ENCODE measurements around the gene APOBEC3H. TPM values are rescaled to one million over a fixed set of nuclear protein-coding genes. Genes with fewer than 3 reads are reported as not detected.
"Not testable (repeated sequence)": the region's sequence is repeated elsewhere in the genome, so short reads cannot be mapped to it uniquely, and the experiment has no call there.

APOBEC3H gene
- under 1 TPM in 1 of 3 donors, not detected in 2; 0.31 TPM for polyA plus RNA-seq (ENCODE audit: insufficient read length in 3 of 3)

GRCh38 chr22:39097098-39098020 lies at the start of gene APOBEC3H:
TSS of gene APOBEC3H (plus strand) at chr22:39097244. CDS start at chr22:39100279, 3,035 bp downstream.
- DNase-seq (ENCODE audit: low read depth in 3 of 3, low spot score in 2 of 3): no peak

GRCh38 chr22:39049486-39049885 lies 47.6 kb upstream of the APOBEC3H start:
- not testable (repeated sequence) for DNase-seq (ENCODE audit: low read depth in 3 of 3, low spot score in 2 of 3)

GRCh38 chr22:39051844-39052495 lies 45.1 kb upstream of the APOBEC3H start:
- not testable (repeated sequence) for DNase-seq (ENCODE audit: low read depth in 3 of 3, low spot score in 2 of 3)

GRCh38 chr22:39055658-39056057 lies 41.4 kb upstream of the APOBEC3H start:
- no peak for DNase-seq (ENCODE audit: low read depth in 3 of 3, low spot score in 2 of 3)

GRCh38 chr22:39061290-39061689 lies 35.8 kb upstream of the APOBEC3H start:
- not testable (repeated sequence) for DNase-seq (ENCODE audit: low read depth in 3 of 3, low spot score in 2 of 3)

- DNase-seq (ENCODE audit: low read depth in 3 of 3, low spot score in 2 of 3): not testable (repeated sequence)
Observed at GRCh38 chr22:39061951-39062350, 35.1 kb upstream of the APOBEC3H start.

- DNase-seq (ENCODE audit: low read depth in 3 of 3, low spot score in 2 of 3): not testable (repeated sequence)
Observed at GRCh38 chr22:39063904-39064303, 33.1 kb upstream of the APOBEC3H start.

- not testable (repeated sequence) for DNase-seq (ENCODE audit: low read depth in 3 of 3, low spot score in 2 of 3)
Observed at GRCh38 chr22:39066442-39067276, 30.4 kb upstream of the APOBEC3H start.

- no peak for DNase-seq (ENCODE audit: low read depth in 3 of 3, low spot score in 2 of 3)
Observed at GRCh38 chr22:39068033-39068785, 28.8 kb upstream of the APOBEC3H start.

GRCh38 chr22:39070186-39070585 lies 26.9 kb upstream of the APOBEC3H start:
- DNase-seq (ENCODE audit: low read depth in 3 of 3, low spot score in 2 of 3): no peak

GRCh38 chr22:39072581-39072981 lies 24.5 kb upstream of the APOBEC3H start:
- not testable (repeated sequence) for DNase-seq (ENCODE audit: low read depth in 3 of 3, low spot score in 2 of 3)

- DNase-seq (ENCODE audit: low read depth in 3 of 3, low spot score in 2 of 3): no peak
Observed at GRCh38 chr22:39073981-39074380, 23.1 kb upstream of the APOBEC3H start.

- DNase-seq (ENCODE audit: low read depth in 3 of 3, low spot score in 2 of 3): not testable (repeated sequence)
Observed at GRCh38 chr22:39076155-39077025, 20.7 kb upstream of the APOBEC3H start.

- not testable (repeated sequence) for DNase-seq (ENCODE audit: low read depth in 3 of 3, low spot score in 2 of 3)
Observed at GRCh38 chr22:39077026-39077840, 19.8 kb upstream of the APOBEC3H start, which contains the start of gene APOBEC3G. TSS of gene APOBEC3G (plus strand) at chr22:39077275. CDS start at chr22:39077362, 87 bp downstream.

GRCh38 chr22:39077912-39078311 lies 19.1 kb upstream of the APOBEC3H start:
- not testable (repeated sequence) for DNase-seq (ENCODE audit: low read depth in 3 of 3, low spot score in 2 of 3)

GRCh38 chr22:39078329-39078728 lies 18.7 kb upstream of the APOBEC3H start:
- no peak for DNase-seq (ENCODE audit: low read depth in 3 of 3, low spot score in 2 of 3)

GRCh38 chr22:39079054-39079637 lies 17.9 kb upstream of the APOBEC3H start:
- not testable (repeated sequence) for DNase-seq (ENCODE audit: low read depth in 3 of 3, low spot score in 2 of 3)

Data from right renal cortex interstitium (tissue), 3 donors.